Calu3 (cell line): Measurements from ENCODE around the gene NSDHL. TPM values are rescaled to one million over a fixed set of nuclear protein-coding genes. Genes with fewer than 3 reads are reported as not detected.

Experiments used
- BruUV-seq: library from RNA; stranded (reverse); fragments of 400-500 nt; replicated peaks from 2 replicates; lab custom pipeline; 2021; lab: Mats Ljungman, UMichigan
- CTCF ChIA-PET: fragments of 300-600 bp; sonication (Branson Sonifier 250); formaldehyde crosslinking; loops from one replicate; lab custom pipeline; 2022; ENCODE audit warnings: antibody characterized with exemption; lab: Charles Lee
- DNase-seq: peaks from one replicate; pipeline ENCODE4 v3.0.0; 2022
- H3K27ac Mint-ChIP-seq: one replicate; pipeline ENCODE4 v1.8.0; 2022; ENCODE audit warnings: mixed read lengths; ENCODE audit not compliant: unreplicated experiment
- H3K27me3 Mint-ChIP-seq: one replicate; pipeline ENCODE4 v1.8.0; 2022; ENCODE audit warnings: mixed read lengths; ENCODE audit not compliant: unreplicated experiment
- H3K36me3 Mint-ChIP-seq: one replicate; pipeline ENCODE4 v1.8.0; 2022; ENCODE audit warnings: mild to moderate bottlenecking, moderate library complexity, mixed read lengths; ENCODE audit not compliant: insufficient read depth, unreplicated experiment
- H3K4me1 Mint-ChIP-seq: one replicate; pipeline ENCODE4 v1.8.0; 2022; ENCODE audit warnings: mild to moderate bottlenecking, low read depth, mixed read lengths; ENCODE audit not compliant: unreplicated experiment
- H3K4me3 Mint-ChIP-seq: one replicate; pipeline ENCODE4 v1.8.0; 2022; ENCODE audit warnings: mild to moderate bottlenecking, low read depth, moderate library complexity, mixed read lengths; ENCODE audit not compliant: unreplicated experiment
- H3K9me3 Mint-ChIP-seq: one replicate; pipeline ENCODE4 v1.8.0; 2022; ENCODE audit warnings: low read depth, mixed read lengths; ENCODE audit not compliant: unreplicated experiment
- CTCF ChIP-seq: fragments of 200-600 bp; IDR thresholded peaks from one replicate; pipeline ENCODE4 v1.8.0; 2022; ENCODE audit warnings: antibody characterized with exemption; ENCODE audit not compliant: unreplicated experiment
- intact Hi-C: fragments of 100-400 bp; cut with micrococcal nuclease; formaldehyde crosslinking; loops from one replicate; pipeline ENCODE4 v1.10.0; 2022; ENCODE audit not compliant: unreplicated experiment
- total RNA-seq: library from RNA; stranded (reverse); gene quantifications from 2 replicates; pipeline ENCODE4 v1.2.3, GENCODE V29; 2022

The NSDHL gene
- total RNA-seq, 1 experiment from 2014 or later = 38.1 TPM

- TF ChIP-seq CTCF = no peak
- no peak for DNase-seq
- Mint-ChIP-seq H3K4me3 (no peak overlapping the region), H3K27me3 (peaks cover 29% of the 10 kb centered on the region), H3K36me3 (no peaks in the 10 kb centered on the region), H3K9me3 (no peaks in the 10 kb centered on the region), H3K4me1 (no peaks in the 10 kb centered on the region), H3K27ac (no peak overlapping the region)
- intact Hi-C loops = loop anchor here (5.0 to 10.0 kb wide), 3 partner anchors 854 to 1106 kb away; no protein-coding TSS in a partner anchor
- no TSS peak for BruUV-seq
- CTCF ChIA-PET = no interaction called here
Observed at GRCh38 chrX:152818356-152818755, 12.5 kb upstream of the NSDHL start.

GRCh38 chrX:152819266-152819665, 11.6 kb upstream of the NSDHL start:
- no peaks in the 10 kb centered on the region for H3K36me3 Mint-ChIP-seq
- TF ChIP-seq CTCF = no peak
- no peak overlapping the region for H3K27ac Mint-ChIP-seq
- CTCF ChIA-PET = no interaction called here
- DNase-seq = no peak
- peaks cover 20% of the 10 kb centered on the region for H3K27me3 Mint-ChIP-seq
- no TSS peak for BruUV-seq
- no peaks in the 10 kb centered on the region for H3K4me1 Mint-ChIP-seq
- no peak overlapping the region for H3K4me3 Mint-ChIP-seq
- no peaks in the 10 kb centered on the region for H3K9me3 Mint-ChIP-seq
- intact Hi-C loops = loop anchor here (5.0 to 10.0 kb wide), 3 partner anchors 854 to 1107 kb away; no protein-coding TSS in a partner anchor

GRCh38 chrX:152819732-152820131, 11.1 kb upstream of the NSDHL start:
- CTCF ChIA-PET = interaction anchor here (2.1 kb wide), 1 partner anchor 177 kb away, joined by 12 read pairs; no protein-coding TSS in a partner anchor
- no peak for TF ChIP-seq CTCF
- H3K36me3 Mint-ChIP-seq = no peaks in the 10 kb centered on the region
- H3K4me3 Mint-ChIP-seq = no peak overlapping the region
- no TSS peak for BruUV-seq
- no peaks in the 10 kb centered on the region for H3K9me3 Mint-ChIP-seq
- no peak overlapping the region for H3K27ac Mint-ChIP-seq
- intact Hi-C loops = loop anchor here (2.0 to 10.0 kb wide), 4 partner anchors 177 to 1107 kb away; no protein-coding TSS in a partner anchor
- no peak for DNase-seq
- peaks cover 16% of the 10 kb centered on the region for H3K27me3 Mint-ChIP-seq
- H3K4me1 Mint-ChIP-seq = no peaks in the 10 kb centered on the region

DNA sequence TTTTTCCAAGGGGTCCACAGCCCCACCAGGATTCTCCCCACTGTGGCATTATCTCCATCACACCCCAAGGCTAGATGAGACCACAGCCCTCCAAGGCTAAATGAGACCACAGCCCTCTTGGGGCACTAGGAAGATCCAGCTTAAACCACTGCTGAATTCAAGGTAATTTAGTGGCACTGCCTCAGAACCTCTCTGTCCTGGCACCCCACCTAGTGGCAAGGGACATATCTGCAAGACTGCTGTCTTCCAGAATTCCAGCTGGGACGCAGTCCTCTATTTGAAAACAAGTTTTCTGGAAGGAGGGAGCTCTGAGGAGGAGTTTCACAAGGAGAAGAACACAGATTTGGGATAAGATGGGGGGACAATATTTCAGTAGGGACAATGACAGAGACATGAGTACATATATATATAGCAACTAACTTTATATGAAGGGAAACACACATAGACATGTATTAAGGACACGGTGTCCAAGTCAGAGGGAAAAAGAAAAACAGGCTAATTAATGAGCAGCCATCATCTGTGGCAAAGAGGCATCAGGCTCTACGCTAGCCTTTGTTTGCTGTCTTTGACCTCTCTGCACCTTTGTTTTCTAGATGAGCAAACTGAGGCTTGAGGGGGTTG, 9.6 kb upstream of the NSDHL start:
- intact Hi-C loops = loop anchor here (2.0 kb wide), 1 partner anchor 178 kb away; no protein-coding TSS in a partner anchor
- Mint-ChIP-seq H3K4me3 (no peak overlapping the region), H3K9me3 (no peaks in the 10 kb centered on the region), H3K36me3 (no peaks in the 10 kb centered on the region), H3K4me1 (no peaks in the 10 kb centered on the region), H3K27ac (no peak overlapping the region), H3K27me3 (peaks cover 6% of the 10 kb centered on the region)
- peak; percentile 61 for TF ChIP-seq CTCF
- no TSS peak for BruUV-seq
- peak; percentile 69 for DNase-seq
- CTCF ChIA-PET = interaction anchor here (0.6 to 2.1 kb wide), 7 partner anchors 9 to 1070 kb away, joined by 3 to 12 read pairs (median 4); partner anchors contain the start of genes CETN2 and NSDHL
